A549 (cell line): ENCODE measurements around the gene PDS5B. TPM values are rescaled to one million over a fixed set of nuclear protein-coding genes. Genes with fewer than 3 reads are reported as not detected.

Experiments used
- ATAC-seq, 2 experiments: fragments of 200-7000 bp in 1 of 2; fragments of >200 bp in 1 of 2; cut with Nextera tagmentation in 1 of 2; cut with Tn5 transposase in 1 of 2; 3 replicates each; pipeline versions ENCODE4 v1.8.0 to v1.9.1; 2018 to 2020; ENCODE audit warnings: mild to moderate bottlenecking in 1 of 2, moderate library complexity in 1 of 2
- CTCF ChIA-PET: fragments of 300-600 bp; sonication (Branson Sonifier 250); formaldehyde crosslinking; extraction: SDS; loops from one replicate; lab custom pipeline; 2021; ENCODE audit warnings: antibody characterized with exemption, inconsistent platforms; lab: Yijun Ruan, JAX
- POLR2A ChIA-PET: fragments of 350-600 bp; formaldehyde crosslinking; extraction: SDS; loops from one replicate; lab custom pipeline; 2021; ENCODE audit warnings: antibody characterized with exemption, inconsistent platforms; lab: Yijun Ruan, JAX
- DNase-seq, 2 experiments: peaks; one replicate each; pipeline versions ENCODE4 v3.0.0 to v3.0.0-alpha.2; 2011 to 2016; ENCODE audit warnings: low read depth in 1 of 2, low spot score in 1 of 2
- FAIRE-seq: peaks from 2 replicates; lab custom pipeline; 2011; peaks lifted over from hg19 to GRCh38; lab: Jason Lieb, UNC
- H3K27ac ChIP-seq, 2 experiments: fragments of >200 bp; sonication (Bioruptor Twin); formaldehyde crosslinking; 3 replicates each; pipeline ENCODE4 v1.5.1; 2016 to 2017
- H3K4me1 ChIP-seq: fragments of >200 bp; sonication (Bioruptor Twin); formaldehyde crosslinking; 3 replicates; pipeline ENCODE4 v1.6.1; 2016
- H3K4me2 ChIP-seq: fragments of >200 bp; sonication (Bioruptor Twin); formaldehyde crosslinking; 3 replicates; pipeline ENCODE4 v1.6.1; 2016
- H3K4me3 ChIP-seq: fragments of >200 bp; sonication (Bioruptor Twin); formaldehyde crosslinking; 3 replicates; pipeline ENCODE4 v1.5.1; 2016
- H3K9me3 ChIP-seq: fragments of >200 bp; sonication (Bioruptor Twin); formaldehyde crosslinking; 3 replicates; pipeline ENCODE4 v1.6.1; 2016
- BCL3 ChIP-seq: fragments of >200 bp; sonication (Bioruptor Twin); formaldehyde crosslinking; IDR thresholded peaks from 3 replicates; pipeline ENCODE4 v1.6.1; 2016
- CBX8 ChIP-seq: fragments of 200-600 bp; sonication (generic); IDR thresholded peaks from 2 replicates; pipeline ENCODE4 v1.6.1; 2016
- CEBPB ChIP-seq, 2 experiments: fragments of >200 bp in 1 of 2; sonication (Bioruptor Twin) in 1 of 2; formaldehyde crosslinking in 1 of 2; IDR thresholded peaks; 2 replicates each; pipeline ENCODE4 v1.6.1; 2012 to 2016
- CTCF ChIP-seq: fragments of >200 bp; sonication (Bioruptor Twin); formaldehyde crosslinking; IDR thresholded peaks from 3 replicates; pipeline ENCODE4 v1.5.1; 2016
- E2F6 ChIP-seq: IDR thresholded peaks from 2 replicates; pipeline ENCODE4 v1.6.1; 2012; ENCODE audit warnings: low read depth, borderline replicate concordance
- FOXS1 ChIP-seq: fragments of 250-450 bp; sonication (Bioruptor Pico); IDR thresholded peaks from 2 replicates; pipeline ENCODE4 v1.5.0; 2020; ENCODE audit warnings: mild to moderate bottlenecking, moderate library complexity
- HEYL ChIP-seq: fragments of 250-450 bp; sonication (Bioruptor Pico); IDR thresholded peaks from 2 replicates; pipeline ENCODE4 v1.8.0; 2021; ENCODE audit warnings: mild to moderate bottlenecking, moderate library complexity
- HOXA7 ChIP-seq: fragments of 250-450 bp; sonication (Bioruptor Pico); IDR thresholded peaks from 2 replicates; pipeline ENCODE4 v1.5.0; 2020; ENCODE audit warnings: mild to moderate bottlenecking, moderate library complexity
- NR3C1 ChIP-seq: fragments of >200 bp; sonication (Bioruptor Twin); formaldehyde crosslinking; IDR thresholded peaks from 3 replicates; pipeline ENCODE4 v1.6.1; 2017
- POLR2A ChIP-seq: IDR thresholded peaks from 2 replicates; pipeline ENCODE4 v1.6.1; 2012; ENCODE audit warnings: mild to moderate bottlenecking, low read length
- POLR2AphosphoS2 ChIP-seq: conservative IDR thresholded peaks from 2 replicates; pipeline ENCODE4 v1.6.1; 2012; ENCODE audit warnings: low read length, improper control_type of control experiment, inconsistent platforms
- SMC3 ChIP-seq: fragments of >200 bp; sonication (Bioruptor Twin); formaldehyde crosslinking; IDR thresholded peaks from 3 replicates; pipeline ENCODE4 v1.6.1; 2018; ENCODE audit warnings: inconsistent platforms
- TP53 ChIP-seq: fragments of 250-450 bp; sonication (Bioruptor Pico); IDR thresholded peaks from 2 replicates; pipeline ENCODE4 v1.5.0; 2021; ENCODE audit warnings: mild to moderate bottlenecking, moderate library complexity
- ZFP36 ChIP-seq: fragments of 450-650 bp; IDR thresholded peaks from 2 replicates; pipeline ENCODE4 v1.6.1; 2014; ENCODE audit warnings: borderline replicate concordance; ENCODE audit not compliant: partially characterized antibody
- ZSCAN20 ChIP-seq: fragments of 250-450 bp; sonication (Bioruptor Pico); IDR thresholded peaks from 2 replicates; pipeline ENCODE4 v1.8.0; 2022; ENCODE audit warnings: mild to moderate bottlenecking, moderate library complexity
- WGBS: methylation state at CpG from one replicate; pipeline ENCODE4 v1.1.6; 2017; ENCODE audit errors: missing lambda C conversion rate; 5-methylcytosine and 5-hydroxymethylcytosine counted together
- polyA plus RNA-seq, 4 experiments: library from polyadenylated mRNA; depleted of rRNA in 3 of 4; stranded (reverse); fragments of >200 nt; fragmentation: RNase III in 1 of 4; extraction: RNeasy Plus Mini Kit Qiagen cat#74134 plus additional on column Dnase treatment in 1 of 4; gene quantifications; 2 replicates in 3 of 4; 3 replicates in 1 of 4; pipeline ENCODE4 v1.2.3, GENCODE V29; 2011 to 2017
- TF ChIP-seq, protein P1 (sequence below): fragments of 450-650 bp; IDR thresholded peaks from 2 replicates; pipeline ENCODE4 v1.6.1; 2014; ENCODE audit warnings: antibody characterized with exemption

PDS5B gene
- polyA plus RNA-seq, 2 of the 4 experiments (the other 2 are of a cell fraction) = 10.6 to 16.0 TPM

DNA sequence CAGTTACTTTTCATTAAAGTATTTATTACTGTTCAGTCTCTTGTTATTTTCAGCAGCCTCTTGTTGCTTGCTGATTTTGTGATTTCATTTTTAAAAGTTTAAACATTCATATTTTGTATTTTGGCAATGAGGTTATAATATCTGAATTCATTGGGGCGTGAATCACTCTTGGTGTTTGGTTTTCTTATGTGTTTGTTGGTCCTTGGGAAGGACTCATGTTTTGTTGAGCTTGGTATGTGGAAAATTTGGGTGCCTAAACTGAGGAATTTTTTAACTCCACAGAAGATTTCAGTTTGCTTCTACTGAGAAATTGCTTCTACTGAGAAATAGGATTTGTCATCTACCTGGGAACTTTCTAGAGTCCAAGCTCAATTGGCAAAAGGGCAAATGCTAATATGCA is 38.2 kb downstream of the PDS5B start (continued):
- TF ChIP-seq BCL3 = no peak

DNA sequence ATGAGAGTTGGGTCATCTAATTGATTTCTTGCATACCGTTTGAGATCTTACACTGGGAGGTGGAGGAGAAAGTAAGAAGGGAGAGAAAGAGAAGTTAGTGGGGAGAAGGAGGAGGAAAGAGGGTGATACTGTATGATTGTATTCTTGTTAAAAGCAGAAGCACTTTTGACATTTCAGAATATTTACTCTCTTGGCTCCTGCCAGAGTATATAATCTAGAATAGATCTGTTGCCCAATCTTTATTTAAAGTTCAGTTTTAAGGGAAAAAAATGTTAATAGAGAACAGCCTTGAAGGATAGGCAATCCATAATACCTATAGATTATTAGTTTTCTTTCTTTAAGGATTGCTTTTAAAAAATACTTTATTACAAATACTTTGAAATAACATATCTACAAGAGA is 41.5 kb downstream of the PDS5B start:
- WGBS = 62% methylated on average over 1 of the region's 1 CpG
- ChIA-PET CTCF (interaction anchor here (1.2 kb wide), 1 partner anchor 23 kb away, joined by 4 read pairs; no protein-coding TSS in a partner anchor), POLR2A (no interaction called here)
- H3K27ac ChIP-seq = no peak overlapping the region
- no peak overlapping the region for H3K4me2 ChIP-seq
- H3K4me1 ChIP-seq = no peaks in the 10 kb centered on the region
- H3K4me3 ChIP-seq = no peak overlapping the region
- FAIRE-seq (no peak), DNase-seq (no peak), ATAC-seq (no peak)
- no peak for TF ChIP-seq TP53 (CRISPR knock-in tag)
- no peak for TF ChIP-seq POLR2AphosphoS2
- TF ChIP-seq POLR2A = no peak
- TF ChIP-seq ZSCAN20 (CRISPR knock-in tag) = no peak
- TF ChIP-seq FOXS1 (CRISPR knock-in tag) = no peak
- TF ChIP-seq HOXA7 (CRISPR knock-in tag) = no peak
- no peak for TF ChIP-seq SMC3
- no peak for TF ChIP-seq CBX8
- TF ChIP-seq CTCF = no peak
- TF ChIP-seq E2F6 = no peak
- no peak for TF ChIP-seq BCL3
- no peak for TF ChIP-seq ZFP36
- H3K9me3 ChIP-seq = peaks cover 7% of the 10 kb centered on the region; the same call in 2 of the 3 replicates

- ATAC-seq (no peak), DNase-seq (no peak), FAIRE-seq (no peak)
- Histone ChIP-seq H3K9me3 (no peaks in the 10 kb centered on the region), H3K4me3 (no peak overlapping the region), H3K27ac (no peak overlapping the region), H3K4me2 (no peak overlapping the region), H3K4me1 (no peaks in the 10 kb centered on the region)
- POLR2A ChIA-PET = no interaction called here
- CTCF ChIA-PET = no interaction called here
- 89% methylated on average over 2 of the region's 2 CpGs for WGBS
- TF ChIP-seq NR3C1 (no peak), POLR2AphosphoS2 (no peak), CEBPB (IDR thresholded peaks at IDR 0.05) (no peak)
Observed at GRCh38 chr13:32629313-32629712, 43.1 kb downstream of the PDS5B start.

GRCh38 chr13:32629866-32630265 is 43.6 kb downstream of the PDS5B start:
- no peak overlapping the region for H3K27ac ChIP-seq
- H3K4me3 ChIP-seq = no peak overlapping the region
- ChIA-PET POLR2A (no interaction called here), CTCF (no interaction called here)
- FAIRE-seq (no peak), DNase-seq (no peak), ATAC-seq (no peak)
- WGBS = 97% methylated on average over 1 of the region's 1 CpG
- H3K9me3 ChIP-seq = no peaks in the 10 kb centered on the region
- no peaks in the 10 kb centered on the region for H3K4me1 ChIP-seq
- H3K4me2 ChIP-seq = no peak overlapping the region
- no peak for TF ChIP-seq HEYL (CRISPR knock-in tag)
- TF ChIP-seq CTCF = no peak
- no peak for TF ChIP-seq ZSCAN20 (CRISPR knock-in tag)
- TF ChIP-seq, protein P1, sequence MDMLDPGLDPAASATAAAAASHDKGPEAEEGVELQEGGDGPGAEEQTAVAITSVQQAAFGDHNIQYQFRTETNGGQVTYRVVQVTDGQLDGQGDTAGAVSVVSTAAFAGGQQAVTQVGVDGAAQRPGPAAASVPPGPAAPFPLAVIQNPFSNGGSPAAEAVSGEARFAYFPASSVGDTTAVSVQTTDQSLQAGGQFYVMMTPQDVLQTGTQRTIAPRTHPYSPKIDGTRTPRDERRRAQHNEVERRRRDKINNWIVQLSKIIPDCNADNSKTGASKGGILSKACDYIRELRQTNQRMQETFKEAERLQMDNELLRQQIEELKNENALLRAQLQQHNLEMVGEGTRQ = no peak
